GM12864 (cell line): ENCODE measurements around the gene PDLIM1.
"Not testable (repeated sequence)": the region's sequence is repeated elsewhere in the genome, so short reads cannot be mapped to it uniquely, and the experiment has no call there.

Source experiments
- DNase-seq: peaks from one replicate; pipeline ENCODE4 v3.0.0-alpha.2; 2011; ENCODE audit warnings: low read depth
- H3K4me3 ChIP-seq: 2 replicates; pipeline ENCODE4 v1.5.1; 2011; ENCODE audit warnings: mild to moderate bottlenecking, low read depth, low read length, control low read depth
- CTCF ChIP-seq: IDR thresholded peaks from 2 replicates; pipeline ENCODE4 v1.5.1; 2011; ENCODE audit warnings: low read depth, mild to moderate bottlenecking, moderate library complexity, low read length, control low read depth, inconsistent platforms; ENCODE audit errors: missing control alignments

The PDLIM1 gene

DNA sequence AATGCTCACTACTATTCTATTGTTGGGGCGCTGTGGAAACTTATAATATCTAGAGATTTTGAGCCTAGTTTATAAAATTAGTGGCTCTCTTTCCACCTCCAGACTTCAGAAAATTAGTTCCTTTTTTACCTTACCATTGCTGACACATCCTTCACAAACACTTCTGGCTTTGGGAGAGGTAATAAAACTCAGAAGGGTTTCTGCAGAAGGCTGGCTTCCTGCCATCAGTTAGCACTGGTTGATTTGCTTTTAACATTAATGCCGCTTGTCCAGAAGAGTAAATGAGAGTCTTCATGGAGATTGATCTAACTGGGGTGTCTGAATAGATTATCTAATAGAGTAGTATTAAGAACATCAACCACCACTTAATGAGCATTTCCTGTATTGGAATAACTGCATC is 76.4 kb downstream of the PDLIM1 start:
- H3K4me3 ChIP-seq: no peak overlapping the region
- TF ChIP-seq CTCF: no peak
- DNase-seq: no peak

- H3K4me3 ChIP-seq: no peak overlapping the region
- TF ChIP-seq CTCF: no peak
- no peak for DNase-seq
These were observed 79.1 kb downstream of the PDLIM1 start for GRCh38 chr10:95211606-95212279.

DNA sequence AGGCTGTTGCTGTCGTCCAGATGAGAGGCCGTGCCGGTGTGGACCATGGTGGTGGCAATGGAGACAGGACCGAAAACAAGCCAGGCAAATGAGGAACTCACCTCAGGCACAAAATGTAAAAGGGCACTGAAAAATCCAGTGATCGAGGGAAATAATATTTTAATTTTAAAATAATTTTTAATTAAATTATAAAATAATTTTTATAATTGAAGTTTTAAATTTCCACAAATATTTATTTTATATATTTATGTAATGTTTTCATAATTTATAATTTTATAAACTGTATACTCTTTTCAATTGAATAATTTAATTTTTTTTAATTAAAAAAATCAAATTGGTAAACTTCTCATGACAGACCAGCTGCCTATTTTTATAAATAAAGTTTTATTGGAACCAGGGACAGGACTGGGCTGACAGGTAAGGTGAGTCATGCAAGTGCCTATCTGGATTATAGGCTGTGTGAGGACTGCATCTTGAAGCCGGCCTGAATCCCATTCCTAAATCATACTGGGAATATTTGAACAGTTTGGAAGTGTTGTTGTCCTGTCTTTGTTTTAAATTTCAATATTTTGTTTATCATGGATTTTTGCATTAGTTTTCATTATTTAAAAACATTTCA is 81.2 kb downstream of the PDLIM1 start:
- no peak for DNase-seq
- no peak overlapping the region for H3K4me3 ChIP-seq
- TF ChIP-seq CTCF: no peak

DNA sequence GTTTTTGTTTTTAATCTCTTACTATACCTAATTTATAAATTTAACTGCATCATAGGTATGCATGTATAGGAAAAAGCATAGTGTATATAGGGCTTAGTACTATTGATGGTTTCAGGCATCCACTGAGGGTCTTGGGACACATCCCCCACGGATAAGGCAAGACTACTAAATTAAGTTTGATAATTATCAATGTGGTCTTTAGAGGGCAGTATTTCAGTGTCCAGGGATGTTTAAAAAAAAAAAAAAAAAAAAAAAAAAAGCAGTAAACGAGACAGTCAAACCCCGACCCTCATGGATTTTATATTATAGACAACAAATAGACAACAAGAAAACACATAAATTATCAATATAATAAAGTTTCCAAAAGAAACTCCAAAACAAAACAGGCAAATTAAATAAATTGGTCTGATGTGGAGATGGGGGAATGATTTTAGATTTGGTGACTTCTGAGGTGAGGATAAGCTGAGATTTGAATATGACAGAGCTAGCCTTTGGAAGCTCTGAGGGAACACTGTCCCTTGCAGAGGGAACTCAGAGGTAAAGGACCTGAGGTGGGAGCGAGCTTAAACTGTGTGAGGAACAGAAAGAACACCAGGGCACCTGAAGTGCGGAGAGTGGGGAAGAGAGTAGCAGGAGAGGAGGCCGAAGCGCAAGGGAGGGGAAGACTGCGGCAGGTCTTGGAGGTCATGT is 82.0 kb downstream of the PDLIM1 start:
- DNase-seq: no peak
- TF ChIP-seq CTCF: no peak
- no peak overlapping the region for H3K4me3 ChIP-seq

- H3K4me3 ChIP-seq, DNase-seq: not testable (repeated sequence)
These were observed 87.9 kb downstream of the PDLIM1 start for GRCh38 chr10:95202865-95203264.

GRCh38 chr10:95201736-95202135 is 89.1 kb downstream of the PDLIM1 start:
- TF ChIP-seq CTCF: peak; percentile 36
- DNase-seq: no peak

GRCh38 chr10:95196046-95196445 is 94.8 kb downstream of the PDLIM1 start:
- TF ChIP-seq CTCF: no peak
- H3K4me3 ChIP-seq: no peak overlapping the region
- DNase-seq: no peak

More at GRCh38 chr10:95201736-95202135, 89.1 kb downstream of the PDLIM1 start:
- no peak overlapping the region for H3K4me3 ChIP-seq
